ENCODE results near the gene AOC2. TPM values are rescaled to one million over a fixed set of nuclear protein-coding genes. Genes with fewer than 3 reads are reported as not detected.
"Not testable (repeated sequence)": the region's sequence is repeated elsewhere in the genome, so short reads cannot be mapped to it uniquely, and the experiment has no call there.

Gene AOC2
- total RNA-seq, 1 donor from 2014 or later = 6.2 TPM

GRCh38 chr17:42853597-42853967 is 9.2 kb downstream of the AOC2 start:
- Mint-ChIP-seq H3K4me3 (ENCODE audit: unreplicated experiment) (peak overlapping the region; percentile 48), H3K36me3 (ENCODE audit: low read depth, unreplicated experiment) (no peaks in the 10 kb centered on the region), H3K4me1 (ENCODE audit: unreplicated experiment) (peaks cover 33% of the 10 kb centered on the region), H3K9me3 (ENCODE audit: unreplicated experiment) (no peaks in the 10 kb centered on the region), H3K27ac (ENCODE audit: unreplicated experiment) (peak overlapping the region; percentile 2), H3K27me3 (ENCODE audit: unreplicated experiment) (peaks cover 12% of the 10 kb centered on the region)
- no peak for TF ChIP-seq CTCF (IDR thresholded peaks at IDR 0.05; ENCODE audit: unreplicated experiment)
- DNase-seq (ENCODE audit: low spot score) = no peak

GRCh38 chr17:42853968-42854790 is 9.8 kb downstream of the AOC2 start:
- peaks cover 12% of the 10 kb centered on the region for H3K27me3 Mint-ChIP-seq (ENCODE audit: unreplicated experiment)
- H3K4me1 Mint-ChIP-seq (ENCODE audit: unreplicated experiment) = peaks cover 33% of the 10 kb centered on the region
- no peaks in the 10 kb centered on the region for H3K36me3 Mint-ChIP-seq (ENCODE audit: low read depth, unreplicated experiment)
- H3K4me3 Mint-ChIP-seq (ENCODE audit: unreplicated experiment) = peak overlapping the region; percentile 35
- no peaks in the 10 kb centered on the region for H3K9me3 Mint-ChIP-seq (ENCODE audit: unreplicated experiment)
- DNase-seq (ENCODE audit: low spot score) = no peak
- TF ChIP-seq CTCF (IDR thresholded peaks at IDR 0.05; ENCODE audit: unreplicated experiment) = no peak
- H3K27ac Mint-ChIP-seq (ENCODE audit: unreplicated experiment) = peak overlapping the region; percentile 2

- Mint-ChIP-seq H3K27ac (ENCODE audit: unreplicated experiment) (no peak overlapping the region), H3K4me1 (ENCODE audit: unreplicated experiment) (peaks cover 32% of the 10 kb centered on the region), H3K9me3 (ENCODE audit: unreplicated experiment) (no peaks in the 10 kb centered on the region), H3K4me3 (ENCODE audit: unreplicated experiment) (no peak overlapping the region), H3K36me3 (ENCODE audit: low read depth, unreplicated experiment) (no peaks in the 10 kb centered on the region), H3K27me3 (ENCODE audit: unreplicated experiment) (peaks cover 10% of the 10 kb centered on the region)
- no peak for DNase-seq (ENCODE audit: low spot score)
- no peak for TF ChIP-seq CTCF (IDR thresholded peaks at IDR 0.05; ENCODE audit: unreplicated experiment)
Observed at GRCh38 chr17:42855048-42855596, 10.7 kb downstream of the AOC2 start.

- H3K27ac Mint-ChIP-seq (ENCODE audit: unreplicated experiment); H3K4me3 Mint-ChIP-seq (ENCODE audit: unreplicated experiment): not testable (repeated sequence)
Observed at GRCh38 chr17:42856093-42856492, 11.7 kb downstream of the AOC2 start.

GRCh38 chr17:42856516-42856915 is 12.1 kb downstream of the AOC2 start:
- not testable (repeated sequence) for H3K36me3 Mint-ChIP-seq (ENCODE audit: low read depth, unreplicated experiment); H3K27me3 Mint-ChIP-seq (ENCODE audit: unreplicated experiment); H3K9me3 Mint-ChIP-seq (ENCODE audit: unreplicated experiment); H3K27ac Mint-ChIP-seq (ENCODE audit: unreplicated experiment); DNase-seq (ENCODE audit: low spot score)
- H3K4me3 Mint-ChIP-seq (ENCODE audit: unreplicated experiment) = peak overlapping the region; percentile 73
- H3K4me1 Mint-ChIP-seq (ENCODE audit: unreplicated experiment) = peaks cover 26% of the 10 kb centered on the region

More at GRCh38 chr17:42856093-42856492, 11.7 kb downstream of the AOC2 start:
- not testable (repeated sequence) for DNase-seq (ENCODE audit: low spot score); H3K9me3 Mint-ChIP-seq (ENCODE audit: unreplicated experiment); H3K36me3 Mint-ChIP-seq (ENCODE audit: low read depth, unreplicated experiment); H3K27me3 Mint-ChIP-seq (ENCODE audit: unreplicated experiment)
- H3K4me1 Mint-ChIP-seq (ENCODE audit: unreplicated experiment) = peaks cover 26% of the 10 kb centered on the region

- Mint-ChIP-seq H3K27ac (ENCODE audit: unreplicated experiment) (no peak overlapping the region), H3K36me3 (ENCODE audit: low read depth, unreplicated experiment) (no peaks in the 10 kb centered on the region), H3K4me1 (ENCODE audit: unreplicated experiment) (peaks cover 25% of the 10 kb centered on the region), H3K4me3 (ENCODE audit: unreplicated experiment) (peak overlapping the region; percentile 73), H3K27me3 (ENCODE audit: unreplicated experiment) (peaks cover 8% of the 10 kb centered on the region), H3K9me3 (ENCODE audit: unreplicated experiment) (no peaks in the 10 kb centered on the region)
- DNase-seq (ENCODE audit: low spot score) = no peak
- no peak for TF ChIP-seq CTCF (IDR thresholded peaks at IDR 0.05; ENCODE audit: unreplicated experiment)
Observed at GRCh38 chr17:42857389-42857788, 13.0 kb downstream of the AOC2 start.
